ENCODE results near the gene TANGO2. TPM values are rescaled to one million over a fixed set of nuclear protein-coding genes. Genes with fewer than 3 reads are reported as not detected.

Gene TANGO2
- total and polyA plus RNA-seq, 2 of the 8 experiments (the other 6 are each of a cell fraction or from before 2014, with no cell fraction given), result 10.1 to 18.4 TPM

GRCh38 chr22:19983741-19984140 lies 37.2 kb upstream of the TANGO2 start:
- H3K4me1 ChIP-seq (replicated peaks in 1 of 4; ENCODE audit: control insufficient read depth in 3 of 4, insufficient read depth in 4 of 4, low read length in 3 of 4), result peaks cover 0 to 17% (median 11%) of the 10 kb centered on the region in 4 experiments; a peak in 5 of 7 replicates
- ChIA-PET CTCF (ENCODE audit: partially characterized antibody) (interaction anchor here (1.1 to 5.6 kb wide), 4 partner anchors 12 to 32 kb away, joined by 3 to 58 read pairs (median 7); no protein-coding TSS in a partner anchor), POLR2A (ENCODE audit: partially characterized antibody) (interaction anchor here (0.7 to 1.7 kb wide), 3 partner anchors 13 to 48 kb away, joined by 3 to 4 read pairs (median 4); no protein-coding TSS in a partner anchor)
- H3K18ac ChIP-seq (ENCODE audit: extremely low read depth, low read length), result no peak overlapping the region
- H2BK5ac ChIP-seq (ENCODE audit: low read depth, low read length), result no peak overlapping the region
- H2BK120ac ChIP-seq (replicated peaks; ENCODE audit: low read depth, low read length), result no peak overlapping the region
- H3K4me2 ChIP-seq (ENCODE audit: insufficient read depth in 1 of 2, low read depth in 2 of 2, low read length in 2 of 2), result no peak overlapping the region
- H4K5ac ChIP-seq (ENCODE audit: insufficient read length, low read depth, low read length), result no peak overlapping the region
- no peak overlapping the region for H2BK20ac ChIP-seq (ENCODE audit: low read length)
- H3K14ac ChIP-seq (ENCODE audit: insufficient read length), result no peak overlapping the region
- H3K27ac ChIP-seq (ENCODE audit: low read depth, low read length), result no peak overlapping the region
- no peak overlapping the region for H4K8ac ChIP-seq (ENCODE audit: extremely low read depth, insufficient read depth, low read length)
- H2AK5ac ChIP-seq (ENCODE audit: low read depth, low read length), result no peak overlapping the region
- WGBS, 2 experiments (ENCODE audit: extremely low coverage in 1 of 2, insufficient coverage in 1 of 2, insufficient read length in 1 of 2, insufficient replicate concordance in 2 of 2, low coverage in 1 of 2, low lambda C conversion rate in 2 of 2, missing lambda C conversion rate in 1 of 2), result 96% methylated on average over 5 of the region's 5 CpGs; no CpG with 5 or more reads in 1 of the 2 experiments
- H2AFZ ChIP-seq (ENCODE audit: low read length), result no peak overlapping the region
- TF ChIP-seq JUND (IDR thresholded peaks at IDR 0.05; ENCODE audit: low read length) (no peak), SIRT6 (IDR thresholded peaks at IDR 0.05; ENCODE audit: low read length) (no peak), SP2 (IDR thresholded peaks at IDR 0.05; ENCODE audit: low read length) (no peak), RAD21 (IDR thresholded peaks at IDR 0.05 in 1 of 2, conservative IDR thresholded peaks at IDR 0.05 in 1 of 2; ENCODE audit: low read depth in 2 of 2, low read length in 2 of 2) (no peak), CEBPB (IDR thresholded peaks at IDR 0.05; ENCODE audit: low read depth, low read length) (no peak), ZNF274 (IDR thresholded peaks at IDR 0.05; ENCODE audit: borderline replicate concordance, extremely low read depth, low read length) (no peak), TCF12 (IDR thresholded peaks at IDR 0.05; ENCODE audit: low read depth, low read length) (no peak), CBX5 (IDR thresholded peaks at IDR 0.05; ENCODE audit: low read depth, low read length) (no peak), SIN3A (conservative IDR thresholded peaks at IDR 0.05 in 1 of 2, IDR thresholded peaks at IDR 0.05 in 1 of 2; ENCODE audit: low read depth in 1 of 2, low read length in 2 of 2) (no peak)
- H3K9me3 ChIP-seq (ENCODE audit: insufficient read depth in 2 of 2, low read depth in 1 of 2, low read length in 1 of 2), result no peaks in the 10 kb centered on the region
- H3K36me3 ChIP-seq (ENCODE audit: control insufficient read depth in 2 of 4, insufficient read depth in 4 of 4, low read length in 3 of 4), result peaks cover 2 to 26% (median 8%) of the 10 kb centered on the region in 4 experiments; a peak in 7 of 8 replicates
- H2BK15ac ChIP-seq (ENCODE audit: low read length), result no peak overlapping the region
- no peak overlapping the region for H3K4me3 ChIP-seq (ENCODE audit: extremely low read depth in 1 of 4, insufficient read depth in 2 of 4, low read depth in 3 of 4, low read length in 4 of 4)
- H4K91ac ChIP-seq (replicated peaks; ENCODE audit: insufficient read length, low read length), result no peak overlapping the region
- peaks cover 4% of the 10 kb centered on the region; the same call in 1 of the 2 replicates for H3K23me2 ChIP-seq (ENCODE audit: low read depth, low read length)
- H3K27me3 ChIP-seq (replicated peaks in 1 of 4; ENCODE audit: control insufficient read depth in 3 of 4, extremely low read depth in 1 of 4, insufficient read depth in 3 of 4, low read length in 3 of 4), result no peaks in the 10 kb centered on the region
- FAIRE-seq (no peak), DNase-seq (ENCODE audit: low read depth in 1 of 2, low spot score in 2 of 2) (no peak)
- no peak overlapping the region for H3K56ac ChIP-seq (replicated peaks; ENCODE audit: insufficient read length, low read depth, low read length)
- no peak overlapping the region for H2BK12ac ChIP-seq (ENCODE audit: low read depth, low read length)
- no peak overlapping the region for H3K9ac ChIP-seq (replicated peaks in 1 of 4; ENCODE audit: extremely low read depth in 1 of 4, low read depth in 3 of 4, low read length in 3 of 4)
- H3K4ac ChIP-seq (replicated peaks; ENCODE audit: insufficient read length, low read depth, low read length), result no peak overlapping the region
- peaks cover 0 to 8% of the 10 kb centered on the region in 2 experiments; a peak in 1 of 4 replicates for H3K79me2 ChIP-seq (ENCODE audit: control insufficient read depth in 1 of 2, insufficient read depth in 2 of 2, low read length in 2 of 2)
- H4K20me1 ChIP-seq (replicated peaks in 1 of 2; ENCODE audit: control insufficient read depth in 1 of 2, insufficient read depth in 2 of 2, low read length in 2 of 2), result peaks cover 10 to 24% of the 10 kb centered on the region in 2 experiments
- no peak overlapping the region for H3K23ac ChIP-seq (ENCODE audit: insufficient read length)
- peaks cover 24% of the 10 kb centered on the region for H3K79me1 ChIP-seq (ENCODE audit: low read depth, low read length)

All from H1 (cell line).